ENCODE measurements around the gene ATXN7. TPM values are rescaled to one million over a fixed set of nuclear protein-coding genes. Genes with fewer than 3 reads are reported as not detected.

The ATXN7 gene, protein sequence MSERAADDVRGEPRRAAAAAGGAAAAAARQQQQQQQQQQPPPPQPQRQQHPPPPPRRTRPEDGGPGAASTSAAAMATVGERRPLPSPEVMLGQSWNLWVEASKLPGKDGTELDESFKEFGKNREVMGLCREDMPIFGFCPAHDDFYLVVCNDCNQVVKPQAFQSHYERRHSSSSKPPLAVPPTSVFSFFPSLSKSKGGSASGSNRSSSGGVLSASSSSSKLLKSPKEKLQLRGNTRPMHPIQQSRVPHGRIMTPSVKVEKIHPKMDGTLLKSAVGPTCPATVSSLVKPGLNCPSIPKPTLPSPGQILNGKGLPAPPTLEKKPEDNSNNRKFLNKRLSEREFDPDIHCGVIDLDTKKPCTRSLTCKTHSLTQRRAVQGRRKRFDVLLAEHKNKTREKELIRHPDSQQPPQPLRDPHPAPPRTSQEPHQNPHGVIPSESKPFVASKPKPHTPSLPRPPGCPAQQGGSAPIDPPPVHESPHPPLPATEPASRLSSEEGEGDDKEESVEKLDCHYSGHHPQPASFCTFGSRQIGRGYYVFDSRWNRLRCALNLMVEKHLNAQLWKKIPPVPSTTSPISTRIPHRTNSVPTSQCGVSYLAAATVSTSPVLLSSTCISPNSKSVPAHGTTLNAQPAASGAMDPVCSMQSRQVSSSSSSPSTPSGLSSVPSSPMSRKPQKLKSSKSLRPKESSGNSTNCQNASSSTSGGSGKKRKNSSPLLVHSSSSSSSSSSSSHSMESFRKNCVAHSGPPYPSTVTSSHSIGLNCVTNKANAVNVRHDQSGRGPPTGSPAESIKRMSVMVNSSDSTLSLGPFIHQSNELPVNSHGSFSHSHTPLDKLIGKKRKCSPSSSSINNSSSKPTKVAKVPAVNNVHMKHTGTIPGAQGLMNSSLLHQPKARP
- polyA plus RNA-seq (2012; ENCODE audit: insufficient read length, low read depth), result 8.2 TPM

DNA sequence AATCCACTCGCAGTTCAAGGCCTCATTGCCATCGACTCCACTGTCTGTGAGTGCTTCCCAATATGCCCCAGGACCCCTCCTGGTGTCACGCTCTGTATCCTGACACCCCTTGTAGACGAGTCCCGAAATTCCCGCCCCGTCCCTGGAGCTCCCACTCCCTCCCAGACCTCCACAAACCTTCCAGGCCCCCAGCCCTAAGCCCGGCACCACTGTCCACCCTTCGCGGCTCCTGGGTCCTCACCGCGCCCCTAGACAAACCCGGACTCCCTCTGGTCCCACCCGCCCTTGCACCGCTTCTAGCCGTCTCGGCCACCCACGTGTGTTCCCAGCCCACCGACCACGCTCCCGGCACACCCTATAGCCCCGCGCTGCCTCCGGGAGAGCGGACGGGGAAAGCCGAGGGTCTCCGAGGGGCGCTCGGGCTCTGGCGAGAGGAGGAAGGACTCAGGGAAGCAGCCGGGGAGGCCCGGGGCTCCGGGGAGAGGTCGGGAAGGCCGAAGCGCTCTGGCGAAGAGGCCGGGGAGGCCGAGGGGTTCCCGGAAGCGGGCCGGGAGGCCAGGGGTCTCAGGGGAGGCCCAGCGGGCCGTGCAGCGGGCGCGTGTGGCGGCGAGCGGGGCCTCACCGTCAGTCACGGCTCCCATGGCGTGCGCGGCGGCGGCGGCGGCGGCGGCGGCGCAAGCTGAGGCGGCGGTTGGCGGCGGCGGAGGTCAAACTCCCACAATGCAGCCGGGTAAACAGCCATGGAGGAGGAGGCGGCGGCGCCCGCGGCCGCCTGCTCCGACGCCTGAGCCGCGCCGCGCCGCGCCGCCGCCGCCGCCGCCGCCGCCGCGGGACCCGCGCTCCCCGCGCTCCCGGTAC lies at the start of gene ATXN7, which contains the start of gene THOC7:
Gene ATXN7, plus strand, starts transcription at position 718 of the 858 bp plus-strand sequence. CDS start 48,732 bp downstream, outside the sequence.
Gene THOC7, minus strand, starts transcription at position 656 of the 858 bp plus-strand sequence. Its CDS starts 15 bp downstream, at position 641.
- no peak for TF ChIP-seq POLR2AphosphoS5 (IDR thresholded peaks at IDR 0.05; ENCODE audit: low read depth, low read length)
- TF ChIP-seq FOXP2 (optimal IDR thresholded peaks at IDR 0.05; ENCODE audit: borderline replicate concordance, extremely low read depth, extremely low read length, insufficient read depth), result peak; percentile 12
- 0 out of 2 replicates have a peak, but pooled peaks have one; percentile 31 for TF ChIP-seq TAF1 (IDR thresholded peaks at IDR 0.05; ENCODE audit: borderline replicate concordance, insufficient read depth, low read length)
- TF ChIP-seq, protein P1, sequence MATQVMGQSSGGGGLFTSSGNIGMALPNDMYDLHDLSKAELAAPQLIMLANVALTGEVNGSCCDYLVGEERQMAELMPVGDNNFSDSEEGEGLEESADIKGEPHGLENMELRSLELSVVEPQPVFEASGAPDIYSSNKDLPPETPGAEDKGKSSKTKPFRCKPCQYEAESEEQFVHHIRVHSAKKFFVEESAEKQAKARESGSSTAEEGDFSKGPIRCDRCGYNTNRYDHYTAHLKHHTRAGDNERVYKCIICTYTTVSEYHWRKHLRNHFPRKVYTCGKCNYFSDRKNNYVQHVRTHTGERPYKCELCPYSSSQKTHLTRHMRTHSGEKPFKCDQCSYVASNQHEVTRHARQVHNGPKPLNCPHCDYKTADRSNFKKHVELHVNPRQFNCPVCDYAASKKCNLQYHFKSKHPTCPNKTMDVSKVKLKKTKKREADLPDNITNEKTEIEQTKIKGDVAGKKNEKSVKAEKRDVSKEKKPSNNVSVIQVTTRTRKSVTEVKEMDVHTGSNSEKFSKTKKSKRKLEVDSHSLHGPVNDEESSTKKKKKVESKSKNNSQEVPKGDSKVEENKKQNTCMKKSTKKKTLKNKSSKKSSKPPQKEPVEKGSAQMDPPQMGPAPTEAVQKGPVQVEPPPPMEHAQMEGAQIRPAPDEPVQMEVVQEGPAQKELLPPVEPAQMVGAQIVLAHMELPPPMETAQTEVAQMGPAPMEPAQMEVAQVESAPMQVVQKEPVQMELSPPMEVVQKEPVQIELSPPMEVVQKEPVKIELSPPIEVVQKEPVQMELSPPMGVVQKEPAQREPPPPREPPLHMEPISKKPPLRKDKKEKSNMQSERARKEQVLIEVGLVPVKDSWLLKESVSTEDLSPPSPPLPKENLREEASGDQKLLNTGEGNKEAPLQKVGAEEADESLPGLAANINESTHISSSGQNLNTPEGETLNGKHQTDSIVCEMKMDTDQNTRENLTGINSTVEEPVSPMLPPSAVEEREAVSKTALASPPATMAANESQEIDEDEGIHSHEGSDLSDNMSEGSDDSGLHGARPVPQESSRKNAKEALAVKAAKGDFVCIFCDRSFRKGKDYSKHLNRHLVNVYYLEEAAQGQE (IDR thresholded peaks at IDR 0.05; ENCODE audit: insufficient read depth in 1 of 2, low read depth in 2 of 2, low read length in 2 of 2), result no peak
- TF ChIP-seq SIN3A (IDR thresholded peaks at IDR 0.05; ENCODE audit: borderline replicate concordance, insufficient read depth, low read length), result no peak

DNA sequence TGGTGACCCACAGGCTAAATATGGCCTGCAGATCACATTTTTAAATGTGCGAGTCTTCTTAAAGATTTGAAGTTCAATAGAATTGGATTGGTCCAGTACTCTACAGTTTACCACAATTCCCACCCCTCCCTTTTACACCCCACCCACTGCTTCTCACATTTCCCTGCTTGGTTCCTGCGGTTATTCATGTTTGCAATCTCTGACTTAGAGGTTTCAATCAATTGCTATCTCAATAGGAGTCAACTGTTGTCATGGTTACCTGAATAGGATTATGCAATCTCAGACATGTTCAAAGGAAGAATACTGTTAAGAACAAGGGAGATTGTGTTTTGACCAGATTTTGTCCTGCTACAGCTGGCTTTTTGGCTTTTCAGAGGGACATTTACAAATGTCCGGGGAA lies 49.4 kb upstream of the ATXN7 start:
- no peak for TF ChIP-seq SIN3A (IDR thresholded peaks at IDR 0.05; ENCODE audit: borderline replicate concordance, insufficient read depth, low read length)
- TF ChIP-seq, protein P1 (IDR thresholded peaks at IDR 0.05; ENCODE audit: insufficient read depth in 1 of 2, low read depth in 2 of 2, low read length in 2 of 2), result no peak
- TF ChIP-seq POLR2AphosphoS5 (IDR thresholded peaks at IDR 0.05; ENCODE audit: low read depth, low read length), result no peak
- TF ChIP-seq TAF1 (IDR thresholded peaks at IDR 0.05; ENCODE audit: borderline replicate concordance, insufficient read depth, low read length), result no peak
- no peak for TF ChIP-seq FOXP2 (optimal IDR thresholded peaks at IDR 0.05; ENCODE audit: borderline replicate concordance, extremely low read depth, extremely low read length, insufficient read depth)

DNA sequence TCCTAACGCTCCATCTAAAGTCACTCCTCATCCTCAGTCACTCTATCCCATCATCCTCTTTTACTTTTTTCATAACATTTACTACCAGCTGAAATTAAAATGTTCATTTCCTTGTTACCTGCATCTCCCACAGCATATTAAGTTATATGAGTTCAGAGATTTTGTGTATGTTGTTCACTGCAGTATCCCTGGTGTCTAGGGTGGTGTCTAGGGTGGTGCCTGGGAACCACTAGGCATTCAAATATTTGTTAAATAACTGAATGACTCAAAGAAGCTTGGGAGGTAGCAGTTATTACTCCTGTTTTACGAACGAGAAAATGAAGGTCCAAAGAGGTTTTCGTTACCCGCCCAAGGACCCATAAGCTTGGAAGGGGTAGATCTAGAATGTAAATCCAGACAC lies 46.4 kb upstream of the ATXN7 start:
- TF ChIP-seq FOXP2 (optimal IDR thresholded peaks at IDR 0.05; ENCODE audit: borderline replicate concordance, extremely low read depth, extremely low read length, insufficient read depth) (no peak), SIN3A (IDR thresholded peaks at IDR 0.05; ENCODE audit: borderline replicate concordance, insufficient read depth, low read length) (no peak), TAF1 (IDR thresholded peaks at IDR 0.05; ENCODE audit: borderline replicate concordance, insufficient read depth, low read length) (no peak), POLR2AphosphoS5 (IDR thresholded peaks at IDR 0.05; ENCODE audit: low read depth, low read length) (no peak)
- TF ChIP-seq, protein P1 (IDR thresholded peaks at IDR 0.05; ENCODE audit: insufficient read depth in 1 of 2, low read depth in 2 of 2, low read length in 2 of 2), result no peak

Data from PFSK-1 (cell line).